Measurements from ENCODE around the gene ZNF595.

DNA sequence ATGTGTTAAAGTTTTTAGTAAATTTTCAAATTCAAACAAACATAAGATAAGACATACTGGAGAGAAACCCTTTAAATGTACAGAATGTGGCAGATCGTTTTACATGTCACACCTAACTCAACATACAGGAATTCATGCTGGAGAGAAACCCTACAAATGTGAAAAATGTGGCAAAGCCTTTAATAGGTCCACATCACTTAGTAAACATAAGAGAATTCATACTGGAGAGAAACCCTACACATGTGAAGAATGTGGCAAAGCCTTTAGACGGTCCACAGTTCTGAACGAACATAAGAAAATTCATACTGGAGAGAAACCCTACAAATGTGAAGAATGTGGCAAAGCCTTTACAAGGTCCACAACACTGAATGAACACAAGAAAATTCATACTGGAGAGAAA is 32.8 kb downstream of the ZNF595 start:
- TF ChIP-seq, protein P1, sequence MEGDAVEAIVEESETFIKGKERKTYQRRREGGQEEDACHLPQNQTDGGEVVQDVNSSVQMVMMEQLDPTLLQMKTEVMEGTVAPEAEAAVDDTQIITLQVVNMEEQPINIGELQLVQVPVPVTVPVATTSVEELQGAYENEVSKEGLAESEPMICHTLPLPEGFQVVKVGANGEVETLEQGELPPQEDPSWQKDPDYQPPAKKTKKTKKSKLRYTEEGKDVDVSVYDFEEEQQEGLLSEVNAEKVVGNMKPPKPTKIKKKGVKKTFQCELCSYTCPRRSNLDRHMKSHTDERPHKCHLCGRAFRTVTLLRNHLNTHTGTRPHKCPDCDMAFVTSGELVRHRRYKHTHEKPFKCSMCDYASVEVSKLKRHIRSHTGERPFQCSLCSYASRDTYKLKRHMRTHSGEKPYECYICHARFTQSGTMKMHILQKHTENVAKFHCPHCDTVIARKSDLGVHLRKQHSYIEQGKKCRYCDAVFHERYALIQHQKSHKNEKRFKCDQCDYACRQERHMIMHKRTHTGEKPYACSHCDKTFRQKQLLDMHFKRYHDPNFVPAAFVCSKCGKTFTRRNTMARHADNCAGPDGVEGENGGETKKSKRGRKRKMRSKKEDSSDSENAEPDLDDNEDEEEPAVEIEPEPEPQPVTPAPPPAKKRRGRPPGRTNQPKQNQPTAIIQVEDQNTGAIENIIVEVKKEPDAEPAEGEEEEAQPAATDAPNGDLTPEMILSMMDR (IDR thresholded peaks at IDR 0.05; ENCODE audit: low read depth, low read length, poor library complexity, severe bottlenecking): no peak
- no peak for TF ChIP-seq EZH2phosphoT487 (IDR thresholded peaks at IDR 0.05; ENCODE audit: borderline replicate concordance, low read length)
